ENCODE measurements around the gene NPTXR. TPM values are rescaled to one million over a fixed set of nuclear protein-coding genes. Genes with fewer than 3 reads are reported as not detected.

NPTXR gene
- total RNA-seq, 1 donor from 2014 or later, result 0.13 TPM

DNA sequence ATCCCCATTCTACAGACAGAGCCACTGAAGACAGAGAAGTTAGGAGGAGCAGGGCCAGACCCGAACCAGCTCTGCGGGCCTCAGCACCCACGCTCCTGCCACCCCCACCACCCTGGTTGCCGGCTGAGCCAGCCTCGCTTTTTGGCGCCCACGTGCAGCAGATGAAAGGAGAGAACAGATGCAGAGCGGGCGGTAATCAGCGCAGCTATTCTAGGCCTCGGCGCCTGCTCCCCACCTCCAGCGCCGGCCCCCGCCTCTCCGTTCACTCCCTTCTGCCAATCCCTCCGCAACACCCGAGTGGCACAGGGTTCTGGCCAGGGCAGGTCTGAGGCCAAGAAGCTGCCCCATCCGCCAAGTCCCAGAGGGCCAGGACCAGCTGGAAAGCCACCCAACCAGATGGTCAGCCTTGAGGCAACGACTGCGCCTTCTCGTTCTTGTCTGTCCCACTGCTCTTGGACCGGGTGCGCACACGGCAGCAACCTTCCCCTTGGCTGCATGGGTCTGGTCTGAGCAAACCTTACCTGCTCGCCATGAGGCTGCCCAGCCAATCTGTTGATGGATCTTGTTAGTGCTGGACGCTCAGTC is 66.6 kb downstream of the NPTXR start:
- H3K27me3 Mint-ChIP-seq, result no peaks in the 10 kb centered on the region
- intact Hi-C loops (cut with micrococcal nuclease), result no loop called here
- TF ChIP-seq, protein P1, sequence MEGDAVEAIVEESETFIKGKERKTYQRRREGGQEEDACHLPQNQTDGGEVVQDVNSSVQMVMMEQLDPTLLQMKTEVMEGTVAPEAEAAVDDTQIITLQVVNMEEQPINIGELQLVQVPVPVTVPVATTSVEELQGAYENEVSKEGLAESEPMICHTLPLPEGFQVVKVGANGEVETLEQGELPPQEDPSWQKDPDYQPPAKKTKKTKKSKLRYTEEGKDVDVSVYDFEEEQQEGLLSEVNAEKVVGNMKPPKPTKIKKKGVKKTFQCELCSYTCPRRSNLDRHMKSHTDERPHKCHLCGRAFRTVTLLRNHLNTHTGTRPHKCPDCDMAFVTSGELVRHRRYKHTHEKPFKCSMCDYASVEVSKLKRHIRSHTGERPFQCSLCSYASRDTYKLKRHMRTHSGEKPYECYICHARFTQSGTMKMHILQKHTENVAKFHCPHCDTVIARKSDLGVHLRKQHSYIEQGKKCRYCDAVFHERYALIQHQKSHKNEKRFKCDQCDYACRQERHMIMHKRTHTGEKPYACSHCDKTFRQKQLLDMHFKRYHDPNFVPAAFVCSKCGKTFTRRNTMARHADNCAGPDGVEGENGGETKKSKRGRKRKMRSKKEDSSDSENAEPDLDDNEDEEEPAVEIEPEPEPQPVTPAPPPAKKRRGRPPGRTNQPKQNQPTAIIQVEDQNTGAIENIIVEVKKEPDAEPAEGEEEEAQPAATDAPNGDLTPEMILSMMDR (IDR thresholded peaks at IDR 0.05), result no peak
- DNase-seq (no peak), ATAC-seq (ENCODE audit: low read depth) (no peak)
- ChIA-PET POLR2A (interaction anchor here (0.6 kb wide), 1 partner anchor 73 kb away, joined by 5 read pairs; no protein-coding TSS in a partner anchor), CTCF (no interaction called here)
- H3K9me3 Mint-ChIP-seq, result no peaks in the 10 kb centered on the region
- H3K4me3 Mint-ChIP-seq, result no peak overlapping the region
- H3K36me3 Mint-ChIP-seq (ENCODE audit: low read depth), result peaks cover 22% of the 10 kb centered on the region
- H3K27ac Mint-ChIP-seq, result no peak overlapping the region
- no peaks in the 10 kb centered on the region for H3K4me1 Mint-ChIP-seq

DNA sequence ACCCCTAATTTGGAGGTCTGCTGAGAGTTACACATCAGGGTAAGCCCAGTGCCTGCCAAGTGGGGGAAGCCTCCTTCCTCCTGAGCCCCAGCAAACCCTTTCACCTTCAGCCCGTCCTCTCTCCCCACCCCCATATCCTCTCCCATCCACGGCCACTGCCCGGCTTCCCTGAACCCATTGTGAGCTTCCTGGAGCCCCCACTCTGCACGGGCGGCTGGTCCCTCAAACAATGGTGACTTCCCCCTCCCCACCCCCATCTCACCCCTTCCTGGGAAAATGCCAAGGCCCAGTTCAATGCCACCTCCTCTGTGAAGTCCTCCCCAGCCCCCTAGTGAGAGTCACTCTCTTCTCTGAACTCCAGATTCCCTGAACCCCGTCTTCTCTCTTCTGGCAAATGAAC is 67.7 kb downstream of the NPTXR start:
- intact Hi-C loops (cut with micrococcal nuclease), result no loop called here
- H3K9me3 Mint-ChIP-seq, result no peaks in the 10 kb centered on the region
- DNase-seq (no peak), ATAC-seq (ENCODE audit: low read depth) (no peak)
- no peaks in the 10 kb centered on the region for H3K4me1 Mint-ChIP-seq
- TF ChIP-seq, protein P1 (IDR thresholded peaks at IDR 0.05), result no peak
- H3K27me3 Mint-ChIP-seq, result no peaks in the 10 kb centered on the region
- POLR2A ChIA-PET, result no interaction called here
- no peak overlapping the region for H3K4me3 Mint-ChIP-seq
- no peak overlapping the region for H3K27ac Mint-ChIP-seq
- CTCF ChIA-PET, result no interaction called here
- H3K36me3 Mint-ChIP-seq (ENCODE audit: low read depth), result peaks cover 14% of the 10 kb centered on the region

DNA sequence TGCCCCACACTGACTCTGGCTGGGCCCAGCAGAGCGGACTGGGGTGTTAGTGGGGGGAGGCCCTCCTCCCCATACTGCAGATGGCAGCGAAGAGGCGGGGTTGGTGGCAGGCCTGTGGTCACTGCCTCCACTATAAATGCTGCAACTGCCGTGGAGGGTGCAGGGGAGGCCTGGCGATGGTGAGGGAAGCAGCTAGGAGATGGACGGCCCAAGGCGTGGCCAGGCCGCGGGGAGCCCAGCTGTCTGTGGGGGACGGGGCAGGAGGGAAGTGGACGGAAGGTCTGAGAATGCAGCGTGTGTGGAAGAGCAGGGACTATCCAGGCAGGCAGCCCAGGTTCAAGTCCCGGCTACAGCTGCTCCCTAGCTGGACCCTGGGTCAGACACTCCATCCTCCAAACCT is 68.2 kb downstream of the NPTXR start:
- ChIA-PET POLR2A (no interaction called here), CTCF (no interaction called here)
- ATAC-seq (ENCODE audit: low read depth), result no peak
- H3K4me1 Mint-ChIP-seq, result no peaks in the 10 kb centered on the region
- TF ChIP-seq, protein P1 (IDR thresholded peaks at IDR 0.05), result no peak
- intact Hi-C loops (cut with micrococcal nuclease), result no loop called here
- peaks cover 14% of the 10 kb centered on the region for H3K36me3 Mint-ChIP-seq (ENCODE audit: low read depth)
- H3K4me3 Mint-ChIP-seq, result no peak overlapping the region
- H3K27me3 Mint-ChIP-seq, result no peaks in the 10 kb centered on the region
- no peak overlapping the region for H3K27ac Mint-ChIP-seq
- DNase-seq, result no peak
- H3K9me3 Mint-ChIP-seq, result no peaks in the 10 kb centered on the region

DNA sequence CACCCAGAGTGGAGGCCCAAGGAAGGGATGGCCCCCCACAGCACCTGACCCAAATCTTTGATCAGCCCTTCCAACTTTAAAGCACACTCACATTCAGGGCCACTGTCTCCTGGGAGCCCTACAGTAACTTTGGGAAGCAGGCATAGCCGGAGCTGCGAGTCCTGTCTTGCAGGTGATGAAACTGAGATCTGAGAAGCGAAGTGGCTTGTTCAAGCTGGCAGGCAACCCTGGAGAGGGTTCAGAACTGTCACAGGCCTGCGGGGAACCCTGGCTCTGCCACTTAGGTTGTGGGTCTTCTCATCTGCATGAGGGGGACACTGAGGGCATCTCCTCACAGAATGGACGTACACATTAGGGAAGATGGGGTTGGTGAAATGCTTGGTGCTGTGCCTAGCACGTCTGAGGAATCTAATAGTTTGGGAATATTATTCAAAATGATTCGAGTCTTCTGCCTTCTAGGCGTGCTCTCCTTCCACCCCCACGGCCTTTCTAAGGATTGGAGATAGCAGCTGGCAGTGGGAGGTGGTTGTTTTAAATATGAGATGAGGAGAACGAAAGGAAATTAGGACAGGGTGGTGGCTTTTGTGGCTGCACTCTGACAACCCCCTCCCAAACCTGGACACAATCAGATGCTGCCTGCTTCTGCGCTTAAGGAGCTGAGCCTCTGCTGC is 69.2 kb downstream of the NPTXR start:
- intact Hi-C loops (cut with micrococcal nuclease), result no loop called here
- ChIA-PET CTCF (no interaction called here), POLR2A (no interaction called here)
- no peaks in the 10 kb centered on the region for H3K9me3 Mint-ChIP-seq
- H3K27me3 Mint-ChIP-seq, result no peaks in the 10 kb centered on the region
- H3K4me3 Mint-ChIP-seq, result no peak overlapping the region
- peaks cover 6% of the 10 kb centered on the region for H3K36me3 Mint-ChIP-seq (ENCODE audit: low read depth)
- H3K27ac Mint-ChIP-seq, result no peak overlapping the region
- no peaks in the 10 kb centered on the region for H3K4me1 Mint-ChIP-seq
- no peak for ATAC-seq (ENCODE audit: low read depth)
- no peak for DNase-seq
- TF ChIP-seq, protein P1 (IDR thresholded peaks at IDR 0.05), result no peak

DNA sequence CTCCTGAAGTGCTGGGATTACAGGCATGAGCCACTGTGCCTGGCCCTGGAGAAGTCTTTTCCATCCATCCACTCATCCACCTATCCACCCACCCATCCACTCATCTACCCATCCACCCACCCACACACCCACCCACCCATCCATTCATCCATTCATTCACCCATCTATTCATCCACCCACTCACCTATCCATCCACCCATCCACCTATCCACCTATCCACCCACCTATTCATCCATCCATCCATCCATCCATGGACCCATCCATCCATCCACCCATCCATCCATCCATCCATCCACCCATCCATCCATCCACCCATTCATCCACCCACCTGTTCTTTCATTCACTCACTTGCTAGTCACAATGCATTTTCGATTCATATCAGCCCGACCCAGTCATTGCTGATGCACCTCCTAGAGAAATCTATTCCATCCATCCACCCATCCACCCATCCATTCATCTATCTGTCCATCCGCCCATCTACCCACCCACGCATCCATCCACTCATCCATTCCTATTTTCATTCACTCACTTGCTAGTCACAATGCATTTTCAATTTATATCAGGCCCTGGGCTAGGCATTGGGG is 70.4 kb downstream of the NPTXR start:
- DNase-seq, result no peak
- Mint-ChIP-seq H3K27me3 (no peaks in the 10 kb centered on the region), H3K36me3 (ENCODE audit: low read depth) (no peaks in the 10 kb centered on the region), H3K27ac (no peak overlapping the region), H3K9me3 (no peaks in the 10 kb centered on the region), H3K4me3 (no peak overlapping the region), H3K4me1 (peaks cover 2% of the 10 kb centered on the region)
- POLR2A ChIA-PET, result no interaction called here
- TF ChIP-seq, protein P1 (IDR thresholded peaks at IDR 0.05), result no peak
- no peak for ATAC-seq (ENCODE audit: low read depth)
- CTCF ChIA-PET, result no interaction called here
- intact Hi-C loops (cut with micrococcal nuclease), result no loop called here

Measured in activated B cell treated with CpG ODN at 0.5 μM for 24 hours (primary cell).